Prostate gland (tissue), 2 donors: Measurements from ENCODE around the gene SPINK8.

ENCODE experiments used
- POLR2A ChIP-seq: fragments of 450-650 bp; IDR thresholded peaks from one replicate; pipeline ENCODE4 v1.6.1; 2016; ENCODE audit warnings: antibody characterized with exemption, mild to moderate bottlenecking
- TF ChIP-seq, protein P1 (sequence below), 4 experiments: fragments of 200-600 bp in 2 of 4; fragments of 450-650 bp in 2 of 4; sonication (generic) in 2 of 4; IDR thresholded peaks; 1 replicate in 3 of 4; 2 replicates in 1 of 4; pipeline ENCODE4 v1.5.1; 2016 to 2019; ENCODE audit warnings: antibody characterized with exemption in 4 of 4, mild to moderate bottlenecking in 2 of 4, moderate library complexity in 2 of 4

DNA sequence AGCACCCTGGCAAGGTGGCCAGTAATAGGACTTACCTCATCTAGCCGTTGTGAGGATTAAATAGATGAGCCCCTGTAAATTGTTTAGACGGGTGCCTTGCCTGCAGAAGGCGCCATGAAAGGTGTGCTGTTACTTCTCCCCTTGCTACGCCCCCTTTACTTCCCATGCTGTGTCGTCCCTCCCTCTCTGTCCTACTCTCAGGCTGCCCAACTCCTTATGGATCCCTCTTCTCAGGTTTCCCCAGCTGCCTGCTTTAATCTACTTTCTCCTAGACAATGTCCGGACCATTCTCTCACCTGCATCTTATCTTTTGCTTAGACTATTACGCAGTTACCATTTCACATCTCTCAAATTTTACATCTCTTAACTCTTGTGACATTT, 36.9 kb upstream of the SPINK8 start:
- no peak for TF ChIP-seq POLR2A
- TF ChIP-seq, protein P1, sequence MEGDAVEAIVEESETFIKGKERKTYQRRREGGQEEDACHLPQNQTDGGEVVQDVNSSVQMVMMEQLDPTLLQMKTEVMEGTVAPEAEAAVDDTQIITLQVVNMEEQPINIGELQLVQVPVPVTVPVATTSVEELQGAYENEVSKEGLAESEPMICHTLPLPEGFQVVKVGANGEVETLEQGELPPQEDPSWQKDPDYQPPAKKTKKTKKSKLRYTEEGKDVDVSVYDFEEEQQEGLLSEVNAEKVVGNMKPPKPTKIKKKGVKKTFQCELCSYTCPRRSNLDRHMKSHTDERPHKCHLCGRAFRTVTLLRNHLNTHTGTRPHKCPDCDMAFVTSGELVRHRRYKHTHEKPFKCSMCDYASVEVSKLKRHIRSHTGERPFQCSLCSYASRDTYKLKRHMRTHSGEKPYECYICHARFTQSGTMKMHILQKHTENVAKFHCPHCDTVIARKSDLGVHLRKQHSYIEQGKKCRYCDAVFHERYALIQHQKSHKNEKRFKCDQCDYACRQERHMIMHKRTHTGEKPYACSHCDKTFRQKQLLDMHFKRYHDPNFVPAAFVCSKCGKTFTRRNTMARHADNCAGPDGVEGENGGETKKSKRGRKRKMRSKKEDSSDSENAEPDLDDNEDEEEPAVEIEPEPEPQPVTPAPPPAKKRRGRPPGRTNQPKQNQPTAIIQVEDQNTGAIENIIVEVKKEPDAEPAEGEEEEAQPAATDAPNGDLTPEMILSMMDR (IDR thresholded peaks at IDR 0.05) = no peak
